ENCODE data around the gene SCRT2.
"Not testable (repeated sequence)": the region's sequence is repeated elsewhere in the genome, so short reads cannot be mapped to it uniquely, and the experiment has no call there.

The SCRT2 gene

DNA sequence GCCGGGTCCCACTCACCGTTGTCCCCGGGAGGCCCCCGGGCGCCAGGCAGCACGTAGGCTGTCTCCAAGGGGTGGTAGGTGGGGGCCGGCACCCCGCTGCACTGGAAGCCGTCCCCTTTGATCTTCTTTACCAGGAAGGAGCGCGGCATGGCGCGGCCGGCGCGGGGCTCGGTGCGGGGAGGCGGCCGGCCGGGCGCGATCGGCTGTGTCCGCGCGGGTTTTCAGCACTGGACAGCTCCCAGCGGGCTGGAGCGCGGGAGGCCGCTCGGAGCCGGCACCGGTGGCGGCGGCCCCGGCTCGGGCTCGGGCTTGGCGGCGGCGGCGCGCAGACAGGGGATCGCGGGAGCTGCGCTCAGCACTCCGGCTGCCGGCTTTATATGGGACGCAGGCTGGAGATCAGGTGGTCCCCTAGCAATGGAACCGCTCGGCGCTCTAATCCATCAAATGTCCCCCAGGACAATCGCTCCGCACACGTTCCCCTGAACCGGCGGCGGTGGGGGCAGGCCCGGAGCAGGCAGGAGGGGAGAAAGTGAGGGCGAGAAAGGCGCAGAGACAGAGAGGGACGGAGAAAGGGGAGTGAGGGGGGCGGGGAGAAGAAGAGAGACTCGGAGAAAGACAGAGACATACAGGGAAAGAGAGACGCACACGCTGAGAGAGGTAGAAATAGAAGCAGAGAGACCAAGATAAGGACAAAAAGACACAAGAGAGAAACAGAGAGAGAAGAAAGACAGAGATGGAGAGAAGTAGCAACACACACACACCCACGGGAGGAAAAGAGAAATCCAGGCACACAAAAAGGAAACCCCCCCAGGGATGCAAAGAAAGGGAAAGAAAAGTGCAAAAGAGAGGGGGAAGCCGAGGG lies at the start of gene SCRT2:
Gene SCRT2, minus strand, starts transcription at position 350 of the 862 bp plus-strand sequence. Its CDS starts 201 bp downstream, at position 149.
- peak within 1 kb of the TSS; percentile 57 for H3K4me3 Mint-ChIP-seq
- peaks cover 37% of the 10 kb centered on the region for H3K27me3 Mint-ChIP-seq
- H3K9me3 Mint-ChIP-seq, result peaks cover 2% of the 10 kb centered on the region
- ATAC-seq (ENCODE audit: low read depth) (peak; percentile 54), DNase-seq (ENCODE audit: low spot score in 2 of 2) (peak in 1 of 2 donors; percentile 47)
- H3K4me1 Mint-ChIP-seq, result peaks cover 6% of the 10 kb centered on the region
- H3K27ac Mint-ChIP-seq, result no peak within 1 kb of the TSS
- peaks cover 3% of the 10 kb centered on the region for H3K36me3 Mint-ChIP-seq

DNA sequence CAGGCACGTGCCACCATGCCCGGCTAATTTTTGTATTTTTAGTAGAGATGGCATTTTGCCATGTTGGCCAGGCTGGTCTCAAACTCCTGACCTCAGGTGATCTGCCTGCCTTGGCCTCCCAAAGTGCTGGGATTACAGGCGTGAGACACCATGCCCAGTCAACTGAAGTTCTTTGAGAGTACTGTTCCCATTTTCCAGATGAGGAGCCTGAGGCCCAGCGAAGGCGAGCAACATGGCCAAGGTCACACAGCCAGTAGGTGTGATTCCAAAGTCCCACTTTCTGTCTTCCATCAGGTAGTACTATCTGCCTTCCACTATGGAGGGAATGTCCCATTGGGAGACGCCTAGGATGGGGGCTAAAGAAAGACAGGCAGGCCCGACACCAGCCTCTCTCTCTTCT lies 49.2 kb upstream of the SCRT2 start:
- not testable (repeated sequence) for H3K4me3 Mint-ChIP-seq; DNase-seq (ENCODE audit: low spot score in 2 of 2); H3K4me1 Mint-ChIP-seq; H3K9me3 Mint-ChIP-seq; ATAC-seq (ENCODE audit: low read depth); H3K27ac Mint-ChIP-seq; H3K36me3 Mint-ChIP-seq
- peaks cover 26% of the 10 kb centered on the region for H3K27me3 Mint-ChIP-seq

GRCh38 chr20:723756-724155 lies 48.2 kb upstream of the SCRT2 start:
- Mint-ChIP-seq H3K9me3 (no peaks in the 10 kb centered on the region), H3K4me1 (no peaks in the 10 kb centered on the region), H3K4me3 (no peak overlapping the region), H3K27ac (no peak overlapping the region), H3K27me3 (peaks cover 27% of the 10 kb centered on the region), H3K36me3 (no peaks in the 10 kb centered on the region)
- DNase-seq (ENCODE audit: low spot score in 2 of 2) (no peak), ATAC-seq (ENCODE audit: low read depth) (no peak)

DNA sequence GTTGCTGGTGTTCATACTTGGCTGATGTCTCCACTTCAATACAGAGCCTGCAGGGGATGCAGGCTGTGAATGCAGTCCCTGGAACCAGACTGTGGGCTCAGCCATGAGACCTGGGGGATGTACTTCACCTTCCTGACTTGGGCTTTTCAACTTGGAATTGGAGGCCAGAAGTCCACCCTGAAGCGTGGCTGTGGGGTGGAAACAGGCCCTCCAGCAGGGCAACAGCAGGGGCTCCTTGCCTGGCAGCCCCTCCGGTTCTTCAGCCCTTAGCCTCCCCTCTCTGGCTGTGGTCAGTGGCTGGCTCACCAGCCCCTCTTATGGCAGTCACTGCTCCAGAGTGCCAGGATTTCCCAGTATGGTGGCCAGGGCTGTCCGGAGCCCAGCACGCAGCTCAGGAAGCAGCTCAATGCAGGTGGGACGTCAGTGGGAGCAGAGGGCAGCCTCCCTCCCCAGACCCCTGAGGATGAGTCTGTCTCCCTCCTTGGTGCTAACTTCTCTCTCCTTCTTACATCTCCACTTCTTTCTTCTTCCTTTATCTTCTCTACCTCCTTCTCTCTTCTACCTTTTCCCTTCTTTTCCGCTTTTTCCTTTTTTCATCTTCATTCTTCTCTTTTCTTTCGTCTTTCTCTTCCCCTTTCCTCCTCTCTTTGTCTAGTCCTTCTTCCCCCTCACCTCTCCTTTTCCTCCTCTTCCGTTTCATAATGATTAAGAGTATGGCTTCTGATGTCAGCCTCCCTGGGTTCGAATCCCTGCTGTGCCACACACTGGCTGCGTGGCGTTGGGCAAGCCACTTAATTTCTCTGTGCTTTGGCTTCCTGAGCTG lies 47.4 kb upstream of the SCRT2 start:
- ATAC-seq (ENCODE audit: low read depth) (no peak), DNase-seq (ENCODE audit: low spot score in 2 of 2) (no peak)
- no peak overlapping the region for H3K27ac Mint-ChIP-seq
- H3K9me3 Mint-ChIP-seq, result no peaks in the 10 kb centered on the region
- H3K27me3 Mint-ChIP-seq, result peaks cover 24% of the 10 kb centered on the region
- H3K4me3 Mint-ChIP-seq, result no peak overlapping the region
- H3K36me3 Mint-ChIP-seq, result no peaks in the 10 kb centered on the region
- H3K4me1 Mint-ChIP-seq, result no peaks in the 10 kb centered on the region

DNA sequence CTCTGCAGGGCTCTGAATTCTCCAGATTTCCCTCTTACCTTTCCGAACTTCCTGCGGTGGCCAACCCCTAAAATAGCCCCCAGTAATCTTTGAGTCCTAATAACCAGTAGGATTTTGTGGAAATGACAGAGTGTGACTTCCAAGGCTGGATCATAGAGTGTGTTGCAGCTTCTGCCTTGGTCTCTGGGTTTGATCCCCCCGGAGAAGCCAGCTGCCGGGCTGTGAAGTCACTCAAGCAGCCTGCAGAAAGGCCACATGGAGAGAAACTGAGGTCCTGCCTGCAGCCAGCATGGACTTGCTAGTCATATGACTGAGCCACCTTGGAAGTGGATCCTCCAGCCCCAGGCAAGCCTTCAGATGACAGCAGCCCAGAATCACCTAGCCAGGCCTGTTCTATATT lies 46.3 kb upstream of the SCRT2 start:
- no peaks in the 10 kb centered on the region for H3K36me3 Mint-ChIP-seq
- H3K4me3 Mint-ChIP-seq, result no peak overlapping the region
- H3K27ac Mint-ChIP-seq, result no peak overlapping the region
- peaks cover 26% of the 10 kb centered on the region for H3K27me3 Mint-ChIP-seq
- H3K9me3 Mint-ChIP-seq, result no peaks in the 10 kb centered on the region
- no peaks in the 10 kb centered on the region for H3K4me1 Mint-ChIP-seq
- DNase-seq (ENCODE audit: low spot score in 2 of 2) (no peak), ATAC-seq (ENCODE audit: low read depth) (no peak)

DNA sequence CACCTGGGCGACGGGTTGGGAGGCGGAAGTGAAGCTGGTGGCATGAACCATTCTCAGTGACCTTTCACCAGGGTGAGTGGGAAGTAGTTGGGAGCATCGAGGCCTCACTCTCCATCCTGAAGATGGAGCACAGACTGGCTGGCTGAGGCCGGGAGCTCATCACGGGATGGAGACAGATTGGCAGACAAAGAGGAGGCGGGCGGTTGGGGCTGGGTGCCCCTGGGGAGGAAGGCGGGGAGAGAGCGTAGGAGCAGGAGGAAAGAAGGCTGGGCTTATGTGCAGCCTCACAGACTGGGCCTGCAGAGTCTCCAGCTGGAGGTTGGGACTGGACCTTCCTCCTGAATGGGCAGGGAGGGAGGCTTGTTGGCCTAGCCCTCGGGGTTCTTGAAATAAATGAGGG lies 44.2 kb upstream of the SCRT2 start:
- no peak overlapping the region for H3K27ac Mint-ChIP-seq
- ATAC-seq (ENCODE audit: low read depth), result no peak
- H3K4me1 Mint-ChIP-seq, result no peaks in the 10 kb centered on the region
- no peak overlapping the region for H3K4me3 Mint-ChIP-seq
- peaks cover 25% of the 10 kb centered on the region for H3K27me3 Mint-ChIP-seq
- H3K36me3 Mint-ChIP-seq, result no peaks in the 10 kb centered on the region
- H3K9me3 Mint-ChIP-seq, result no peaks in the 10 kb centered on the region
- DNase-seq (ENCODE audit: low spot score in 2 of 2), result no peak

- Mint-ChIP-seq H3K4me1 (no peaks in the 10 kb centered on the region), H3K27ac (no peak overlapping the region), H3K4me3 (no peak overlapping the region), H3K27me3 (peaks cover 24% of the 10 kb centered on the region), H3K9me3 (no peaks in the 10 kb centered on the region), H3K36me3 (no peaks in the 10 kb centered on the region)
- DNase-seq (ENCODE audit: low spot score in 2 of 2) (no peak), ATAC-seq (ENCODE audit: low read depth) (no peak)
Measured at GRCh38 chr20:719068-719467, 43.5 kb upstream of the SCRT2 start.

DNA sequence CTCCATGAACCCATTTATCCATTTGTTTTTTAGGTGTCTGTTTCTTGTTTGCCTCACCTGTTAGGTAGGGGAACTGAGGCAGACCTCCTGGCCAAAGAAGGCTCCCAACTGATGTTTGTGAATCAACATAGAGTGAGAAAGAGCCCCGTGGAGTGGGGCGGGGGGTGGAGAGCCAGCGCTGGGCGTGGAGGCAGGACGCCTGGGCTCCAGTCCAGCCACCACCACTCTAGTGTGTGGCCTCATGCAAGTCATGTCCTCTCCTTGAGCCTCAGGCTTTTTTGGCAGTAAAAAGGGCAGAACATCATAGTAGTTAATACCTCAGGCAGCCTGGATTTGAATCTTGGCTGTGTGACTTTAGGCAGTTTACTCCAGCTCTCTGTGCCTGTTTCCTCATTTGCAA lies 42.2 kb upstream of the SCRT2 start:
- Mint-ChIP-seq H3K36me3 (no peaks in the 10 kb centered on the region), H3K4me3 (no peak overlapping the region), H3K9me3 (peaks cover 3% of the 10 kb centered on the region), H3K4me1 (no peaks in the 10 kb centered on the region), H3K27ac (no peak overlapping the region), H3K27me3 (peaks cover 18% of the 10 kb centered on the region)
- DNase-seq (ENCODE audit: low spot score in 2 of 2), result no peak
- ATAC-seq (ENCODE audit: low read depth), result no peak

GRCh38 chr20:717271-717670 lies 41.7 kb upstream of the SCRT2 start:
- Mint-ChIP-seq H3K4me1 (no peaks in the 10 kb centered on the region), H3K4me3 (no peak overlapping the region), H3K27me3 (peaks cover 18% of the 10 kb centered on the region), H3K36me3 (no peaks in the 10 kb centered on the region), H3K27ac (no peak overlapping the region), H3K9me3 (peaks cover 3% of the 10 kb centered on the region)
- DNase-seq (ENCODE audit: low spot score in 2 of 2) (no peak), ATAC-seq (ENCODE audit: low read depth) (no peak)

GRCh38 chr20:714453-714852 lies 38.9 kb upstream of the SCRT2 start:
- no peak overlapping the region for H3K27ac Mint-ChIP-seq
- peaks cover 19% of the 10 kb centered on the region for H3K27me3 Mint-ChIP-seq
- no peak for DNase-seq (ENCODE audit: low spot score in 2 of 2)

DNA sequence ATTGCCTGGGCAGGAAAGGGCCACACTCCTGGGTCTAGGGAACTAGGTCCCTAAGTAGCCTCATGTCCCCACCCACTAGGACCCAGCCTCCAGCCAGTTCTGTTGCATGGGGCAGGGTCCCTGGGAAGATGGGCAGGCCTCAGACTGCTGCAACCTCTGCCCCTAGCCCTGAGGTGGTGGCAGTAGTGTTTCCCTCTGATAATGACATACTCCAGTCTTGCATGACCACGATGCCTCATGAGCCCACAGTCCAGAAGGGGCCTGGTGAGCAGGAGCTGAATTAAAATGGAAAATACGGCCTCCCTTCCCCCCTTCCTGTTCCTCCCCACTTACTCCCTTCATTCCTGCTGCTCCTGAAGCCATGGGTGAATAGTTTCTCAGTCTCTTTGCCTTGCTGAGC lies 36.0 kb upstream of the SCRT2 start:
- Mint-ChIP-seq H3K9me3 (peaks cover 11% of the 10 kb centered on the region), H3K36me3 (no peaks in the 10 kb centered on the region), H3K27ac (no peak overlapping the region), H3K4me3 (no peak overlapping the region), H3K4me1 (peaks cover 2% of the 10 kb centered on the region), H3K27me3 (peaks cover 19% of the 10 kb centered on the region)
- ATAC-seq (ENCODE audit: low read depth) (no peak), DNase-seq (ENCODE audit: low spot score in 2 of 2) (no peak)

More at GRCh38 chr20:714453-714852, 38.9 kb upstream of the SCRT2 start:
- peaks cover 3% of the 10 kb centered on the region for H3K9me3 Mint-ChIP-seq
- no peak overlapping the region for H3K4me3 Mint-ChIP-seq
- no peak for ATAC-seq (ENCODE audit: low read depth)
- no peaks in the 10 kb centered on the region for H3K36me3 Mint-ChIP-seq
- H3K4me1 Mint-ChIP-seq, result no peaks in the 10 kb centered on the region

GRCh38 chr20:710780-711450 lies 35.3 kb upstream of the SCRT2 start:
- ATAC-seq (ENCODE audit: low read depth), result no peak
- Mint-ChIP-seq H3K4me1 (peaks cover 2% of the 10 kb centered on the region), H3K27me3 (peaks cover 21% of the 10 kb centered on the region), H3K9me3 (peaks cover 11% of the 10 kb centered on the region), H3K4me3 (no peak overlapping the region), H3K27ac (no peak overlapping the region), H3K36me3 (no peaks in the 10 kb centered on the region)
- DNase-seq (ENCODE audit: low spot score in 2 of 2), result no peak

GRCh38 chr20:709991-710779 lies 34.6 kb upstream of the SCRT2 start:
- ATAC-seq (ENCODE audit: low read depth), result no peak
- H3K27me3 Mint-ChIP-seq, result peaks cover 25% of the 10 kb centered on the region
- peaks cover 11% of the 10 kb centered on the region for H3K9me3 Mint-ChIP-seq
- H3K4me1 Mint-ChIP-seq, result peaks cover 2% of the 10 kb centered on the region
- H3K27ac Mint-ChIP-seq, result no peak overlapping the region
- no peaks in the 10 kb centered on the region for H3K36me3 Mint-ChIP-seq
- DNase-seq (ENCODE audit: low spot score in 2 of 2), result no peak
- no peak overlapping the region for H3K4me3 Mint-ChIP-seq

All from memory B cell (primary cell).